HL-60/S4 treated with phorbol 12-myristate 13-acetate at 8.2 ng/mL for 4 days and 3 days (cell line): ENCODE data around the gene TOM1L1.
"Not testable (repeated sequence)": the region's sequence is repeated elsewhere in the genome, so short reads cannot be mapped to it uniquely, and the experiment has no call there.

ENCODE experiments used
- in situ Hi-C: fragments of 300-500 bp; cut with MboI; formaldehyde crosslinking; loops from 2 replicates; pipeline ENCODE4 v1.15.0; 2022; ENCODE audit warnings: low sequenced_read_pairs

The TOM1L1 gene

GRCh38 chr17:54900457-54901229 is at the start of gene TOM1L1:
TOM1L1 (plus strand) TSS chr17:54900852; CDS start chr17:54900866, 14 bp downstream.
- in situ Hi-C loops: no loop called here

- in situ Hi-C loops: no loop called here
Measured at GRCh38 chr17:54859187-54859586, 41.5 kb upstream of the TOM1L1 start.

GRCh38 chr17:54860617-54861470 is 39.8 kb upstream of the TOM1L1 start:
- in situ Hi-C loops: no loop called here

GRCh38 chr17:54861471-54861983 is 39.1 kb upstream of the TOM1L1 start:
- in situ Hi-C loops: no loop called here

- in situ Hi-C loops: no loop called here
Measured at GRCh38 chr17:54863176-54863575, 37.5 kb upstream of the TOM1L1 start.

- in situ Hi-C loops: no loop called here
Measured at GRCh38 chr17:54864070-54864469, 36.6 kb upstream of the TOM1L1 start.

- in situ Hi-C loops: no loop called here
Measured at GRCh38 chr17:54864636-54865356, 35.9 kb upstream of the TOM1L1 start.

GRCh38 chr17:54867634-54868033 is 33.0 kb upstream of the TOM1L1 start:
- in situ Hi-C loops: no loop called here

GRCh38 chr17:54870671-54871175 is 29.9 kb upstream of the TOM1L1 start:
- in situ Hi-C loops: no loop called here

- in situ Hi-C loops: not testable (repeated sequence)
Measured at GRCh38 chr17:54875906-54876305, 24.7 kb upstream of the TOM1L1 start.

- in situ Hi-C loops: no loop called here
Measured at GRCh38 chr17:54876656-54877195, 23.9 kb upstream of the TOM1L1 start.

- in situ Hi-C loops: no loop called here
Measured at GRCh38 chr17:54881255-54881972, 19.2 kb upstream of the TOM1L1 start.

- in situ Hi-C loops: no loop called here
Measured at GRCh38 chr17:54882371-54882770, 18.3 kb upstream of the TOM1L1 start.

- in situ Hi-C loops: no loop called here
Measured at GRCh38 chr17:54882950-54883349, 17.7 kb upstream of the TOM1L1 start.

GRCh38 chr17:54883939-54884338 is 16.7 kb upstream of the TOM1L1 start:
- in situ Hi-C loops: no loop called here

- in situ Hi-C loops: no loop called here
Measured at GRCh38 chr17:54887787-54888186, 12.9 kb upstream of the TOM1L1 start.

GRCh38 chr17:54888254-54888653 is 12.4 kb upstream of the TOM1L1 start:
- in situ Hi-C loops: no loop called here

- in situ Hi-C loops: no loop called here
Measured at GRCh38 chr17:54888981-54889380, 11.7 kb upstream of the TOM1L1 start.

GRCh38 chr17:54891176-54891821 is 9.4 kb upstream of the TOM1L1 start:
- in situ Hi-C loops: no loop called here
